Measurements from ENCODE around the gene SPATA32. TPM values are rescaled to one million over a fixed set of nuclear protein-coding genes. Genes with fewer than 3 reads are reported as not detected.

SPATA32 gene
- total RNA-seq, 1 experiment from 2014 or later, result 0.81 TPM

DNA sequence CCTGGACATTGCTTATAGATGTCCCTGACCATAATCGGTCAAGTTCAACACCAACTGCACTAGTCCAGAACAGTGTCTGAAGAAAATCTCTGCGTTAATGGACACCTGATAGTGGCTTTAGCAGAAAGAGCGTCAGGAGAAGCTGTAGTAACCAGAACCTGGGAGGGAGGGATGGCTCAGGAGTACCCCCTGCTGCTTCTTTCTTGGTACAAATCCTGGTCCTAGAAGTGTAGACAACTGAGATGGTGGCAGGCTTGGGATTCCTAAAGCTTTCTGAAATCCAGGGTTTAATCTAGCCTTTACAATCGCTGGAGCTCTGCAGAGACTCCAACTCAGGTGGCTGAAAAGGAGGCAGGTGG, 49.5 kb upstream of the SPATA32 start:
- no peaks in the 10 kb centered on the region for H3K9me3 ChIP-seq (ENCODE audit: control insufficient read depth, low read depth, low read length)
- H2BK20ac ChIP-seq (ENCODE audit: low read depth, low read length, poor library complexity, severe bottlenecking), result no peak overlapping the region
- peaks cover 3% of the 10 kb centered on the region; the same call in 1 of the 2 replicates for H3K27me3 Mint-ChIP-seq (ENCODE audit: low read depth)
- no peak overlapping the region for H3K14ac ChIP-seq (ENCODE audit: insufficient read depth, low read length)
- peaks cover 36 to 37% of the 10 kb centered on the region in 2 experiments for H3K4me1 Mint-ChIP-seq
- no peaks in the 10 kb centered on the region; the same call in 1 of the 2 replicates for H3K27me3 ChIP-seq (ENCODE audit: insufficient read depth, low read length)
- H3K4me3 Mint-ChIP-seq, result no peak overlapping the region
- no peak overlapping the region for H2BK5ac ChIP-seq (ENCODE audit: insufficient read length, low read length)
- H2BK15ac ChIP-seq (ENCODE audit: low read depth, low read length), result no peak overlapping the region
- H3K9ac ChIP-seq (ENCODE audit: extremely low read depth, insufficient read length, low read length), result no peak overlapping the region
- H3K56ac ChIP-seq (ENCODE audit: insufficient read length, low read depth, low read length), result no peak overlapping the region
- H4K91ac ChIP-seq (ENCODE audit: insufficient read length, low read depth, low read length), result no peak overlapping the region
- H4K5ac ChIP-seq (ENCODE audit: insufficient read length, low read depth, low read length), result no peak overlapping the region
- no peak overlapping the region for H3K27ac Mint-ChIP-seq
- H3K4ac ChIP-seq (ENCODE audit: low read depth, low read length), result no peak overlapping the region
- no peak overlapping the region for H2BK120ac ChIP-seq (ENCODE audit: low read depth, low read length, poor library complexity, severe bottlenecking)
- H2BK12ac ChIP-seq (ENCODE audit: insufficient read length, low read depth, low read length), result no peak overlapping the region
- H2AFZ ChIP-seq (ENCODE audit: low read length), result no peak overlapping the region
- TF ChIP-seq, protein P1, sequence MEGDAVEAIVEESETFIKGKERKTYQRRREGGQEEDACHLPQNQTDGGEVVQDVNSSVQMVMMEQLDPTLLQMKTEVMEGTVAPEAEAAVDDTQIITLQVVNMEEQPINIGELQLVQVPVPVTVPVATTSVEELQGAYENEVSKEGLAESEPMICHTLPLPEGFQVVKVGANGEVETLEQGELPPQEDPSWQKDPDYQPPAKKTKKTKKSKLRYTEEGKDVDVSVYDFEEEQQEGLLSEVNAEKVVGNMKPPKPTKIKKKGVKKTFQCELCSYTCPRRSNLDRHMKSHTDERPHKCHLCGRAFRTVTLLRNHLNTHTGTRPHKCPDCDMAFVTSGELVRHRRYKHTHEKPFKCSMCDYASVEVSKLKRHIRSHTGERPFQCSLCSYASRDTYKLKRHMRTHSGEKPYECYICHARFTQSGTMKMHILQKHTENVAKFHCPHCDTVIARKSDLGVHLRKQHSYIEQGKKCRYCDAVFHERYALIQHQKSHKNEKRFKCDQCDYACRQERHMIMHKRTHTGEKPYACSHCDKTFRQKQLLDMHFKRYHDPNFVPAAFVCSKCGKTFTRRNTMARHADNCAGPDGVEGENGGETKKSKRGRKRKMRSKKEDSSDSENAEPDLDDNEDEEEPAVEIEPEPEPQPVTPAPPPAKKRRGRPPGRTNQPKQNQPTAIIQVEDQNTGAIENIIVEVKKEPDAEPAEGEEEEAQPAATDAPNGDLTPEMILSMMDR (conservative IDR thresholded peaks at IDR 0.05), result no peak
- WGBS (ENCODE audit: extremely low coverage, insufficient read length, low lambda C conversion rate), result no CpG with 5 or more reads among the region's 4 CpGs
- H3K4me2 ChIP-seq (ENCODE audit: insufficient read depth, insufficient read length, low read length), result no peak overlapping the region
- no peak for DNase-seq
- H3K79me1 ChIP-seq (ENCODE audit: insufficient read depth, low read depth, low read length, poor library complexity, severe bottlenecking), result no peaks in the 10 kb centered on the region
- no peak overlapping the region for H4K8ac ChIP-seq (replicated peaks; ENCODE audit: insufficient read length, low read depth, low read length)
- no peaks in the 10 kb centered on the region for H4K20me1 ChIP-seq (ENCODE audit: control insufficient read depth, insufficient read depth, insufficient read length)
- H3K36me3 Mint-ChIP-seq (ENCODE audit: insufficient read depth in 1 of 3, low read depth in 3 of 3), result peaks cover 0 to 8% (median 3%) of the 10 kb centered on the region in 3 experiments; a peak in 4 of 7 replicates
- no peaks in the 10 kb centered on the region for H3K9me3 Mint-ChIP-seq
- H3T11ph ChIP-seq (ENCODE audit: low read length), result no peak overlapping the region
- H3K23me2 ChIP-seq (ENCODE audit: insufficient read length, low read depth, low read length, poor library complexity, severe bottlenecking), result peaks cover 7% of the 10 kb centered on the region
- H3K79me2 ChIP-seq (ENCODE audit: insufficient read depth, low read length), result peaks cover 9% of the 10 kb centered on the region; the same call in 1 of the 2 replicates
- H3K18ac ChIP-seq (ENCODE audit: insufficient read length, low read depth, low read length), result no peak overlapping the region
- H3K4me1 ChIP-seq (ENCODE audit: insufficient read depth, low read length), result peaks cover 3% of the 10 kb centered on the region; the same call in 1 of the 2 replicates
- H2AK5ac ChIP-seq (ENCODE audit: insufficient read length, low read length), result no peak overlapping the region
- H3K23ac ChIP-seq (ENCODE audit: insufficient read length, low read depth, low read length), result no peak overlapping the region
- no peak overlapping the region for H3K27ac ChIP-seq (ENCODE audit: insufficient read length, low read depth, low read length)
